ENCODE measurements around the gene NUP50. TPM values are rescaled to one million over a fixed set of nuclear protein-coding genes. Genes with fewer than 3 reads are reported as not detected.
A peak's percentile ranks its signal among the peaks of the same experiment; 100 is the strongest.

The NUP50 gene, protein sequence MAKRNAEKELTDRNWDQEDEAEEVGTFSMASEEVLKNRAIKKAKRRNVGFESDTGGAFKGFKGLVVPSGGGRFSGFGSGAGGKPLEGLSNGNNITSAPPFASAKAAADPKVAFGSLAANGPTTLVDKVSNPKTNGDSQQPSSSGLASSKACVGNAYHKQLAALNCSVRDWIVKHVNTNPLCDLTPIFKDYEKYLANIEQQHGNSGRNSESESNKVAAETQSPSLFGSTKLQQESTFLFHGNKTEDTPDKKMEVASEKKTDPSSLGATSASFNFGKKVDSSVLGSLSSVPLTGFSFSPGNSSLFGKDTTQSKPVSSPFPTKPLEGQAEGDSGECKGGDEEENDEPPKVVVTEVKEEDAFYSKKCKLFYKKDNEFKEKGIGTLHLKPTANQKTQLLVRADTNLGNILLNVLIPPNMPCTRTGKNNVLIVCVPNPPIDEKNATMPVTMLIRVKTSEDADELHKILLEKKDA
- 40.8 TPM for polyA plus RNA-seq
- long read RNA-seq, donor 1, full-length matches to known transcripts, result 6 of 6 reads
- long read RNA-seq, donor 1, partial matches to known transcripts, result 0 of 6 reads
- long read RNA-seq, donor 1, other reads (novel, unspliced or antisense), result 0 of 6 reads
- long read RNA-seq, donor 2, full-length matches to known transcripts, result 9 of 16 reads
- long read RNA-seq, donor 2, partial matches to known transcripts, result 7 of 16 reads
- long read RNA-seq, donor 2, other reads (novel, unspliced or antisense), result 0 of 16 reads
- long read RNA-seq, donor 3, full-length matches to known transcripts, result 6 of 17 reads
- long read RNA-seq, donor 3, partial matches to known transcripts, result 11 of 17 reads
- long read RNA-seq, donor 3, other reads (novel, unspliced or antisense), result 0 of 17 reads
- long read RNA-seq, donor 4, full-length matches to known transcripts, result 1 of 7 reads
- long read RNA-seq, donor 4, partial matches to known transcripts, result 6 of 7 reads
- long read RNA-seq, donor 4, other reads (novel, unspliced or antisense), result 0 of 7 reads
- long read RNA-seq, donor 5, full-length matches to known transcripts, result 7 of 7 reads
- long read RNA-seq, donor 5, partial matches to known transcripts, result 0 of 7 reads
- long read RNA-seq, donor 5, other reads (novel, unspliced or antisense), result 0 of 7 reads
- long read RNA-seq, donor 6, full-length matches to known transcripts, result 12 of 12 reads
- long read RNA-seq, donor 6, partial matches to known transcripts, result 0 of 12 reads
- long read RNA-seq, donor 6, other reads (novel, unspliced or antisense), result 0 of 12 reads
- long read RNA-seq, donor 7, full-length matches to known transcripts, result 5 of 5 reads
- long read RNA-seq, donor 7, partial matches to known transcripts, result 0 of 5 reads
- long read RNA-seq, donor 7, other reads (novel, unspliced or antisense), result 0 of 5 reads
- long read RNA-seq, donor 8, full-length matches to known transcripts, result 8 of 20 reads
- long read RNA-seq, donor 8, partial matches to known transcripts, result 12 of 20 reads
- long read RNA-seq, donor 8, other reads (novel, unspliced or antisense), result 0 of 20 reads
- long read RNA-seq, donor 9, full-length matches to known transcripts, result 4 of 4 reads
- long read RNA-seq, donor 9, partial matches to known transcripts, result 0 of 4 reads
- long read RNA-seq, donor 9, other reads (novel, unspliced or antisense), result 0 of 4 reads
- long read RNA-seq, donor 10, full-length matches to known transcripts, result 7 of 15 reads
- long read RNA-seq, donor 10, partial matches to known transcripts, result 8 of 15 reads
- long read RNA-seq, donor 10, other reads (novel, unspliced or antisense), result 0 of 15 reads
- long read RNA-seq, donor 11, full-length matches to known transcripts, result 5 of 5 reads
- long read RNA-seq, donor 11, partial matches to known transcripts, result 0 of 5 reads
- long read RNA-seq, donor 11, other reads (novel, unspliced or antisense), result 0 of 5 reads

DNA sequence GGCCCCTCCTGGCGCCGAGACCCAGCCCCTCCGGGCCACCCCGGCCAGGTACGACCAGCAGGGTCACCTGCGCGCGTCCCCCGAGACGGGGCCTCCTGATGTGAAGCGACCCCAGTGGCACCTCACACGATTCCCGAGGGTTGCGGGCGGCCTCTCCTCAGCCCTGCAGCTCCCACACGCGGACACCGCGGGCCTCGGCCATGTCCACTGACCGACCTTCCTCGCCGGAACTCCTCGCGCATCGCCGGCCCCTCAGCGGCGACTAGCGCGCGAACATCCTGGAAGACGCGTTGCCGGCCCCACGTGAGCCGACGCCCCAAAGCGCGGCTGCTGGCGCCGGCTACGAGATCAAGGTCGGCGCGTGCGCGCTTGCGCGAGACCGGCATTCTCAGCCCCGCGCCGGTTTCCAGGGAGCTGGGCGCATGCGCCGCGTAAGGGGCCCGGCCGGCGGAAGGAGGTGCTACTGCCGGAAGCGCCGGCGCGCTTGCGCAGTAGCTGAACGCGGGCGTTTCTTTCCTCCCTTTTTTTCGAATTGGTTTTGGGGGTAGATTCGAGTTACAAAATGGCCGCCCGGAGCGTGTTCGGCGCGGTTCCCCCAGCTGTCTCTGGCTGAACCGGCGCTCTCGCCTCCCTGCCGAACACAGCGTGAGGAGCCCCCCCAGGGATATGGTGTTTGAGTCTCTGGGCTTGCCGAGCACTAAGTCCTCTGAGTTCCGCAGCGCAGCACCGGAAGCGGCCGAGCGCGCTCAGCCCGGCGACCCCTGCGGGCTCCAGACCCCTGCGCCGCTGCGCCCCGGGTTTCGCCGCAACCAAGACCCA lies at the start of gene NUP50:
TSS of gene NUP50 (plus strand) at position 475 of the 819 bp plus-strand sequence. CDS start 4,253 bp downstream, outside the sequence.
- peak; percentile 98 to 99 for DNase-seq
- Histone ChIP-seq H3K4me1 (ENCODE audit: control insufficient read depth, insufficient read depth, low read length) (peaks cover 18% of the 10 kb centered on the region), H3K36me3 (ENCODE audit: control insufficient read depth, insufficient read depth, low read length) (peaks cover 12% of the 10 kb centered on the region), H3K27me3 (ENCODE audit: control insufficient read depth, insufficient read depth, low read length) (no peaks in the 10 kb centered on the region), H3K9me3 (ENCODE audit: control insufficient read depth, low read depth, low read length) (no peaks in the 10 kb centered on the region), H3K27ac (ENCODE audit: low read length) (peak within 1 kb of the TSS; percentile 81), H3K4me3 (ENCODE audit: low read length) (peak within 1 kb of the TSS; percentile 81)
- WGBS (ENCODE audit: insufficient coverage, low lambda C conversion rate), result no CpG with 5 or more reads among the region's 100 CpGs

GRCh38 chr22:45120440-45120839 lies 43.3 kb upstream of the NUP50 start:
- no peak for DNase-seq
- H3K36me3 ChIP-seq (ENCODE audit: control insufficient read depth, insufficient read depth, low read length), result no peaks in the 10 kb centered on the region
- WGBS (ENCODE audit: insufficient coverage, low lambda C conversion rate), result 94% methylated on average over 2 of the region's 9 CpGs
- peaks cover 2% of the 10 kb centered on the region for H3K27me3 ChIP-seq (ENCODE audit: control insufficient read depth, insufficient read depth, low read length)
- H3K27ac ChIP-seq (ENCODE audit: low read length), result no peak overlapping the region
- H3K4me3 ChIP-seq (ENCODE audit: low read length), result no peak overlapping the region
- no peaks in the 10 kb centered on the region for H3K9me3 ChIP-seq (ENCODE audit: control insufficient read depth, low read depth, low read length)
- H3K4me1 ChIP-seq (ENCODE audit: control insufficient read depth, insufficient read depth, low read length), result no peaks in the 10 kb centered on the region

DNA sequence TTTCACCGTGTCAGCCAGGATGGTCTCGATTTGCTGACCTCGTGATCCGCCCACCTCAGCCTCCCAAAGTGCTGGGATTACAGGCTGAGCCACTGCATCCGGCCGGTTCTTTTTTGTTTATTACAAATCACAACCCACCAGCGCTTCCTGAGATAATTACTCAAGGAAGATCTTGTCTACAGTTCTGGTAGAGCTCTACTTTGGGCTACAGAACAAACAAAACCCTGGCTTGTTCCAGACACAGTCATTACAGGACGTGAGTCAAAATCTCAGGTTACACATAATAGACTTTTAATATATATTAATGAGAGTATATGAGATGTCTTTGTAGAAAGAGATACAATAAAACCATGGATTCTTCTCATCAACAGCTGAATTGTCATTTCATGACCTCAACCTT lies 42.8 kb upstream of the NUP50 start:
- no CpG with 5 or more reads among the region's 8 CpGs for WGBS (ENCODE audit: insufficient coverage, low lambda C conversion rate)
- H3K9me3 ChIP-seq (ENCODE audit: control insufficient read depth, low read depth, low read length), result no peaks in the 10 kb centered on the region
- peaks cover 2% of the 10 kb centered on the region for H3K27me3 ChIP-seq (ENCODE audit: control insufficient read depth, insufficient read depth, low read length)
- H3K4me1 ChIP-seq (ENCODE audit: control insufficient read depth, insufficient read depth, low read length), result no peaks in the 10 kb centered on the region
- DNase-seq, result no peak
- H3K4me3 ChIP-seq (ENCODE audit: low read length), result no peak overlapping the region
- no peaks in the 10 kb centered on the region for H3K36me3 ChIP-seq (ENCODE audit: control insufficient read depth, insufficient read depth, low read length)
- no peak overlapping the region for H3K27ac ChIP-seq (ENCODE audit: low read length)

- H3K36me3 ChIP-seq (ENCODE audit: control insufficient read depth, insufficient read depth, low read length), result no peaks in the 10 kb centered on the region
- no peak overlapping the region for H3K27ac ChIP-seq (ENCODE audit: low read length)
- DNase-seq, result no peak
- WGBS (ENCODE audit: insufficient coverage, low lambda C conversion rate), result 65% methylated on average over 2 of the region's 10 CpGs
- H3K27me3 ChIP-seq (ENCODE audit: control insufficient read depth, insufficient read depth, low read length), result peaks cover 2% of the 10 kb centered on the region
- H3K4me3 ChIP-seq (ENCODE audit: low read length), result no peak overlapping the region
- H3K9me3 ChIP-seq (ENCODE audit: control insufficient read depth, low read depth, low read length), result no peaks in the 10 kb centered on the region
- H3K4me1 ChIP-seq (ENCODE audit: control insufficient read depth, insufficient read depth, low read length), result no peaks in the 10 kb centered on the region
These were observed 39.4 kb upstream of the NUP50 start for GRCh38 chr22:45124176-45124847.

GRCh38 chr22:45125188-45125587 lies 38.5 kb upstream of the NUP50 start:
- no CpG with 5 or more reads among the region's 8 CpGs for WGBS (ENCODE audit: insufficient coverage, low lambda C conversion rate)
- H3K4me3 ChIP-seq (ENCODE audit: low read length), result no peak overlapping the region
- peaks cover 2% of the 10 kb centered on the region for H3K27me3 ChIP-seq (ENCODE audit: control insufficient read depth, insufficient read depth, low read length)
- DNase-seq, result peak in 1 of 2 donors; percentile 5
- H3K27ac ChIP-seq (ENCODE audit: low read length), result no peak overlapping the region
- no peaks in the 10 kb centered on the region for H3K36me3 ChIP-seq (ENCODE audit: control insufficient read depth, insufficient read depth, low read length)
- H3K4me1 ChIP-seq (ENCODE audit: control insufficient read depth, insufficient read depth, low read length), result no peaks in the 10 kb centered on the region
- H3K9me3 ChIP-seq (ENCODE audit: control insufficient read depth, low read depth, low read length), result no peaks in the 10 kb centered on the region

DNA sequence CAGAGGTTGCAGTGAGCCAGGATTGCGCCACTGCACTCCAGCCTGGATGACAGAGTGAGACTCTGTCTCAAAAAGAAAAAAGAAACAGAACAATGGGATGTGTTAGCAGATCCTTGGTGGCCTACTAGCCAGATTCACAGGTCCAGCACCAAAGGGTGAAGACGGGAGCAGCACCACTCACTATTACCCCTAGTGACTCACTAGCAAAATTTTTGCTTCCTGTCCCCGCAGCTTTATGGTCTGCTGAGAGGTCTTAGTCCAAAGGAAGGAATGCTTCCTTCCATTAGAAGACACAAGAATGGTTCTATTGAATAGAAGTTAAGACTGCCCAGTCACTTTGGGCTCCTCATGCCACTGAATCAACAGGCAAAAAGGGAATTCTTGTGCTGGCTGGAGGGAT lies 35.9 kb upstream of the NUP50 start:
- Histone ChIP-seq H3K9me3 (ENCODE audit: control insufficient read depth, low read depth, low read length) (no peaks in the 10 kb centered on the region), H3K27me3 (ENCODE audit: control insufficient read depth, insufficient read depth, low read length) (peaks cover 2% of the 10 kb centered on the region), H3K36me3 (ENCODE audit: control insufficient read depth, insufficient read depth, low read length) (no peaks in the 10 kb centered on the region), H3K27ac (ENCODE audit: low read length) (no peak overlapping the region), H3K4me1 (ENCODE audit: control insufficient read depth, insufficient read depth, low read length) (no peaks in the 10 kb centered on the region), H3K4me3 (ENCODE audit: low read length) (no peak overlapping the region)
- no peak for DNase-seq
- no CpG with 5 or more reads among the region's 3 CpGs for WGBS (ENCODE audit: insufficient coverage, low lambda C conversion rate)

DNA sequence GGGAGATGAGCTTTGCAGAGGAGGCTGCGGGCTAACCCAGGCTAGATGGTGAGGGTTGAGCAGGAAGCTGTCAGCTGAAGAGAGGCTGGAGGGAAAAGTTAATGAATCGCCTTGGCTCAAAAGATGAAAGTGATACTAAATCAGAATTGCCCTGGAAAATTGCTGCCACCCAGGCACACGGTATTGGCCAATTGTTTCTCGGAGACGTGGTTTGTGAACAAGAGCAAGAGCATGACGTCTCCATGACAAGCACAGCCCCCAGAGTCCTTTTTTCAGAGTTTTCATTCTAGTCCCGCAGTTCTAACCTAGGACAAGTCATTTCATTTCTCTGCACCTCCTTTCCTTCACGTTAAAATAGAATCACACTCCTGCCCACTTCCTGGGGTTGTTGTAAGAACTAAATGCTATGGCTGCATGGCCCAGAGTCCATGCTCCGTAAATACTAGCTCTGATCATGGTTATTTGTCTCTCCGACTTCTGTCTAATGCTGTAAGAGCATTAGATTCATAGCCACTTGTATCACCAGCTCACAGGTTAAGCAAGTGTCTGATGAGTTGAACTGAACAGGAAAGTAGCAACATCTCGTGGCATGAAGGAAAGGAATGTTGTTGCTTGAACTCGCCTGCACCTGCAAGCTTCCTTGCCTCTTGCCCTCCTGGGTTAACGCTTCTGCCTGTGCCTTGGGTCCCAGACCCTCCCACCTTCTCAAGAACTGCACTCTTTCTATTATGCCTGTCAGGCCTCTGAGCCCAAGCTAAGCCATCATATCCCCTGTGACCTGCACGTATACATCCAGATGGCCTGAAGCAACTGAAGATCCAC lies 33.8 kb upstream of the NUP50 start:
- H3K27ac ChIP-seq (ENCODE audit: low read length), result no peak overlapping the region
- no peak overlapping the region for H3K4me3 ChIP-seq (ENCODE audit: low read length)
- no peaks in the 10 kb centered on the region for H3K4me1 ChIP-seq (ENCODE audit: control insufficient read depth, insufficient read depth, low read length)
- DNase-seq, result peak in 1 of 2 donors; percentile 9
- no peaks in the 10 kb centered on the region for H3K27me3 ChIP-seq (ENCODE audit: control insufficient read depth, insufficient read depth, low read length)
- H3K36me3 ChIP-seq (ENCODE audit: control insufficient read depth, insufficient read depth, low read length), result peaks cover 10% of the 10 kb centered on the region
- 63% methylated on average over 1 of the region's 14 CpGs for WGBS (ENCODE audit: insufficient coverage, low lambda C conversion rate)
- H3K9me3 ChIP-seq (ENCODE audit: control insufficient read depth, low read depth, low read length), result peaks cover 4% of the 10 kb centered on the region

GRCh38 chr22:45130891-45131290 lies 32.8 kb upstream of the NUP50 start:
- H3K27ac ChIP-seq (ENCODE audit: low read length), result no peak overlapping the region
- 95% methylated on average over 4 of the region's 8 CpGs for WGBS (ENCODE audit: insufficient coverage, low lambda C conversion rate)
- no peaks in the 10 kb centered on the region for H3K4me1 ChIP-seq (ENCODE audit: control insufficient read depth, insufficient read depth, low read length)
- no peaks in the 10 kb centered on the region for H3K27me3 ChIP-seq (ENCODE audit: control insufficient read depth, insufficient read depth, low read length)
- no peak overlapping the region for H3K4me3 ChIP-seq (ENCODE audit: low read length)
- H3K9me3 ChIP-seq (ENCODE audit: control insufficient read depth, low read depth, low read length), result peaks cover 4% of the 10 kb centered on the region
- DNase-seq, result no peak
- peaks cover 10% of the 10 kb centered on the region for H3K36me3 ChIP-seq (ENCODE audit: control insufficient read depth, insufficient read depth, low read length)

Data from large intestine (tissue), 12 donors.